Trophoblast cell (in vitro differentiated cells and primary cell): ENCODE data around the gene ZC3H12D.
A peak's percentile ranks its signal among the peaks of the same experiment; 100 is the strongest.

Experiments
- DNase-seq, 2 donors: peaks; one replicate each; pipeline ENCODE4 v3.0.0-alpha.2; 2016
- H2AFZ ChIP-seq: 2 replicates; pipeline ENCODE4 v1.6.1; 2013; ENCODE audit warnings: low read length, moderate library complexity, mild to moderate bottlenecking; ENCODE audit not compliant: insufficient read depth, poor library complexity
- H2AK5ac ChIP-seq: 2 replicates; pipeline ENCODE4 v1.6.1; 2013; ENCODE audit warnings: mild to moderate bottlenecking, low read length
- H2BK120ac ChIP-seq: 2 replicates; pipeline ENCODE4 v1.6.1; 2013; ENCODE audit warnings: low read length, mild to moderate bottlenecking, moderate library complexity; ENCODE audit not compliant: insufficient read depth, poor library complexity
- H2BK12ac ChIP-seq: 2 replicates; pipeline ENCODE4 v1.6.1; 2013; ENCODE audit warnings: mild to moderate bottlenecking, low read length, moderate library complexity
- H2BK5ac ChIP-seq: 2 replicates; pipeline ENCODE4 v1.6.1; 2013; ENCODE audit warnings: low read length, low read depth, moderate library complexity, mild to moderate bottlenecking; ENCODE audit not compliant: poor library complexity
- H3K14ac ChIP-seq: 2 replicates; pipeline ENCODE4 v1.6.1; 2013; ENCODE audit warnings: mild to moderate bottlenecking, low read length
- H3K18ac ChIP-seq: 2 replicates; pipeline ENCODE4 v1.6.1; 2013; ENCODE audit warnings: mild to moderate bottlenecking, low read length
- H3K23ac ChIP-seq: 2 replicates; pipeline ENCODE4 v1.6.1; 2013; ENCODE audit warnings: low read length
- H3K27ac ChIP-seq: 2 replicates; pipeline ENCODE4 v1.5.1; 2013; ENCODE audit warnings: low read depth, mild to moderate bottlenecking, inconsistent platforms, low read length, moderate library complexity
- H3K27me3 ChIP-seq: 2 replicates; pipeline ENCODE4 v1.6.1; 2013; ENCODE audit warnings: inconsistent platforms, mild to moderate bottlenecking, low read length, moderate library complexity; ENCODE audit not compliant: insufficient read depth
- H3K36me3 ChIP-seq, 2 experiments: 1 replicate in 1 of 2; 2 replicates in 1 of 2; pipeline ENCODE4 v1.6.1; 2013; ENCODE audit warnings: low read length in 2 of 2, mild to moderate bottlenecking in 2 of 2, moderate library complexity in 1 of 2; ENCODE audit not compliant: insufficient read depth in 2 of 2, control insufficient read depth in 1 of 2
- H3K4ac ChIP-seq: 2 replicates; pipeline ENCODE4 v1.6.1; 2013; ENCODE audit warnings: low read depth, mild to moderate bottlenecking, low read length, moderate library complexity
- H3K4me1 ChIP-seq, 2 experiments: 1 replicate in 1 of 2; 2 replicates in 1 of 2; pipeline ENCODE4 v1.6.1; 2013; ENCODE audit warnings: low read length in 2 of 2, mild to moderate bottlenecking in 2 of 2, moderate library complexity in 1 of 2; ENCODE audit not compliant: insufficient read depth in 2 of 2, control insufficient read depth in 1 of 2
- H3K4me2 ChIP-seq: 2 replicates; pipeline ENCODE4 v1.6.1; 2013; ENCODE audit warnings: inconsistent platforms, mild to moderate bottlenecking, low read length, moderate library complexity
- H3K4me3 ChIP-seq: 2 replicates; pipeline ENCODE4 v1.5.1; 2013; ENCODE audit warnings: mild to moderate bottlenecking, low read depth, low read length, inconsistent platforms
- H3K79me1 ChIP-seq: one replicate; pipeline ENCODE4 v1.6.1; 2013; ENCODE audit warnings: low read length
- H3K79me2 ChIP-seq: 2 replicates; pipeline ENCODE4 v1.6.1; 2013; ENCODE audit warnings: low read length, mild to moderate bottlenecking; ENCODE audit not compliant: control insufficient read depth, insufficient read depth, poor library complexity
- H3K9ac ChIP-seq: 2 replicates; pipeline ENCODE4 v1.6.1; 2013; ENCODE audit warnings: mild to moderate bottlenecking, low read length
- H3K9me3 ChIP-seq: 2 replicates; pipeline ENCODE4 v1.6.1; 2013; ENCODE audit warnings: low read depth, mild to moderate bottlenecking, control low read depth, inconsistent platforms, low read length; ENCODE audit not compliant: insufficient read depth
- H4K12ac ChIP-seq: 2 replicates; pipeline ENCODE4 v1.6.1; 2013; ENCODE audit warnings: low read depth, mild to moderate bottlenecking, low read length, moderate library complexity
- H4K8ac ChIP-seq: 2 replicates; pipeline ENCODE4 v1.6.1; 2013; ENCODE audit warnings: low read depth, mild to moderate bottlenecking, low read length, moderate library complexity
- H4K91ac ChIP-seq: one replicate; pipeline ENCODE4 v1.6.1; 2013; ENCODE audit warnings: low read depth, mild to moderate bottlenecking, low read length, moderate library complexity
- WGBS: extraction: QIAGEN DNeasy Blood & Tissue Kit; methylation state at CpG from one replicate; pipeline ENCODE4 v1.1.7; 2013; ENCODE audit warnings: missing lambda C conversion rate; ENCODE audit not compliant: insufficient read length, insufficient coverage; ENCODE audit errors: extremely low coverage; 5-methylcytosine and 5-hydroxymethylcytosine counted together

The ZC3H12D gene

GRCh38 chr6:149456311-149457021, 28.3 kb downstream of the ZC3H12D start:
- no peak overlapping the region for H3K9ac ChIP-seq
- H3K36me3 ChIP-seq, result no peaks in the 10 kb centered on the region
- no CpG with 5 or more reads among the region's 49 CpGs for WGBS

GRCh38 chr6:149455031-149455732, 29.6 kb downstream of the ZC3H12D start:
- WGBS, result no CpG with 5 or more reads among the region's 11 CpGs
- H2BK12ac ChIP-seq, result no peak overlapping the region

More at GRCh38 chr6:149456311-149457021, 28.3 kb downstream of the ZC3H12D start:
- Histone ChIP-seq H3K4me1 (peaks cover under 1 to 4% of the 10 kb centered on the region in 2 experiments), H3K23ac (no peak overlapping the region), H4K12ac (no peak overlapping the region), H2BK120ac (no peak overlapping the region), H3K79me1 (no peaks in the 10 kb centered on the region), H3K27ac (no peak overlapping the region), H2AFZ (no peak overlapping the region), H3K9me3 (peaks cover 1% of the 10 kb centered on the region), H4K91ac (no peak overlapping the region), H3K4me3 (no peak overlapping the region), H3K18ac (no peak overlapping the region), H2AK5ac (no peak overlapping the region), H2BK5ac (no peak overlapping the region), H3K4ac (no peak overlapping the region), H3K4me2 (no peak overlapping the region), H4K8ac (no peak overlapping the region), H3K79me2 (no peaks in the 10 kb centered on the region), H2BK12ac (no peak overlapping the region), H3K14ac (no peak overlapping the region), H3K27me3 (peaks cover 10% of the 10 kb centered on the region)
- peak in 1 of 2 donors; percentile 47 for DNase-seq

GRCh38 chr6:149454346-149454848, 30.4 kb downstream of the ZC3H12D start:
- Histone ChIP-seq H3K36me3 (no peaks in the 10 kb centered on the region), H3K9me3 (peaks cover 4% of the 10 kb centered on the region), H2BK12ac (no peak overlapping the region), H3K27me3 (peaks cover 24% of the 10 kb centered on the region), H2AK5ac (no peak overlapping the region), H3K79me1 (no peaks in the 10 kb centered on the region), H3K23ac (no peak overlapping the region), H2BK120ac (no peak overlapping the region), H3K14ac (no peak overlapping the region), H3K4me1 (peaks cover 11 to 13% of the 10 kb centered on the region in 2 experiments), H3K79me2 (no peaks in the 10 kb centered on the region), H4K91ac (no peak overlapping the region), H3K27ac (no peak overlapping the region), H2AFZ (no peak overlapping the region), H2BK5ac (no peak overlapping the region), H3K4me3 (no peak overlapping the region), H4K8ac (no peak overlapping the region), H4K12ac (no peak overlapping the region), H3K4me2 (no peak overlapping the region), H3K4ac (no peak overlapping the region), H3K9ac (no peak overlapping the region), H3K18ac (no peak overlapping the region)
- no peak for DNase-seq
- no CpG with 5 or more reads among the region's 15 CpGs for WGBS

More at GRCh38 chr6:149455031-149455732, 29.6 kb downstream of the ZC3H12D start:
- H3K27me3 ChIP-seq, result peaks cover 23% of the 10 kb centered on the region
- H2AFZ ChIP-seq, result peak overlapping the region; percentile 24
- no peak overlapping the region for H4K8ac ChIP-seq
- H3K4ac ChIP-seq, result no peak overlapping the region
- no peaks in the 10 kb centered on the region for H3K36me3 ChIP-seq
- no peaks in the 10 kb centered on the region for H3K79me2 ChIP-seq
- H4K91ac ChIP-seq, result no peak overlapping the region
- no peaks in the 10 kb centered on the region for H3K79me1 ChIP-seq
- no peak overlapping the region for H4K12ac ChIP-seq
- no peak overlapping the region for H3K14ac ChIP-seq
- no peak overlapping the region for H3K4me3 ChIP-seq
- H3K9ac ChIP-seq, result no peak overlapping the region
- no peak overlapping the region for H3K18ac ChIP-seq
- no peak overlapping the region for H2AK5ac ChIP-seq
- H3K9me3 ChIP-seq, result peaks cover 4% of the 10 kb centered on the region
- H3K27ac ChIP-seq, result no peak overlapping the region
- no peak for DNase-seq
- no peak overlapping the region for H3K4me2 ChIP-seq
- no peak overlapping the region for H2BK5ac ChIP-seq
- no peak overlapping the region for H2BK120ac ChIP-seq
- H3K4me1 ChIP-seq, result peaks cover 11 to 13% of the 10 kb centered on the region in 2 experiments
- no peak overlapping the region for H3K23ac ChIP-seq

GRCh38 chr6:149453597-149454345, 31.0 kb downstream of the ZC3H12D start:
- Histone ChIP-seq H2BK120ac (no peak overlapping the region), H4K8ac (no peak overlapping the region), H3K4me1 (peaks cover 11 to 13% of the 10 kb centered on the region in 2 experiments), H3K36me3 (no peaks in the 10 kb centered on the region), H4K12ac (no peak overlapping the region), H2AFZ (no peak overlapping the region), H3K4me3 (no peak overlapping the region), H3K27ac (no peak overlapping the region), H3K79me1 (no peaks in the 10 kb centered on the region), H3K4me2 (no peak overlapping the region), H3K18ac (no peak overlapping the region), H3K79me2 (no peaks in the 10 kb centered on the region), H2BK12ac (no peak overlapping the region), H3K23ac (no peak overlapping the region), H3K27me3 (peaks cover 24% of the 10 kb centered on the region), H3K9ac (no peak overlapping the region), H3K4ac (no peak overlapping the region), H3K14ac (no peak overlapping the region), H3K9me3 (peaks cover 4% of the 10 kb centered on the region), H2BK5ac (no peak overlapping the region), H2AK5ac (no peak overlapping the region), H4K91ac (no peak overlapping the region)
- DNase-seq, result no peak
- no CpG with 5 or more reads among the region's 6 CpGs for WGBS
